Stimulated activated CD8-positive, alpha-beta memory T cell treated with anti-CD3 and anti-CD28 coated beads, Interleukin-2, amount 100 ng/mL, for 48 hours (primary cell): ENCODE data around the gene TMEM143.
"Not testable (repeated sequence)": the region's sequence is repeated elsewhere in the genome, so short reads cannot be mapped to it uniquely, and the experiment has no call there.

ENCODE experiments used
- DNase-seq, 2 donors: peaks; one replicate each; pipeline ENCODE4 v3.0.0-alpha.2; 2020; ENCODE audit warnings: low read depth in 2 of 2

Gene TMEM143

DNA sequence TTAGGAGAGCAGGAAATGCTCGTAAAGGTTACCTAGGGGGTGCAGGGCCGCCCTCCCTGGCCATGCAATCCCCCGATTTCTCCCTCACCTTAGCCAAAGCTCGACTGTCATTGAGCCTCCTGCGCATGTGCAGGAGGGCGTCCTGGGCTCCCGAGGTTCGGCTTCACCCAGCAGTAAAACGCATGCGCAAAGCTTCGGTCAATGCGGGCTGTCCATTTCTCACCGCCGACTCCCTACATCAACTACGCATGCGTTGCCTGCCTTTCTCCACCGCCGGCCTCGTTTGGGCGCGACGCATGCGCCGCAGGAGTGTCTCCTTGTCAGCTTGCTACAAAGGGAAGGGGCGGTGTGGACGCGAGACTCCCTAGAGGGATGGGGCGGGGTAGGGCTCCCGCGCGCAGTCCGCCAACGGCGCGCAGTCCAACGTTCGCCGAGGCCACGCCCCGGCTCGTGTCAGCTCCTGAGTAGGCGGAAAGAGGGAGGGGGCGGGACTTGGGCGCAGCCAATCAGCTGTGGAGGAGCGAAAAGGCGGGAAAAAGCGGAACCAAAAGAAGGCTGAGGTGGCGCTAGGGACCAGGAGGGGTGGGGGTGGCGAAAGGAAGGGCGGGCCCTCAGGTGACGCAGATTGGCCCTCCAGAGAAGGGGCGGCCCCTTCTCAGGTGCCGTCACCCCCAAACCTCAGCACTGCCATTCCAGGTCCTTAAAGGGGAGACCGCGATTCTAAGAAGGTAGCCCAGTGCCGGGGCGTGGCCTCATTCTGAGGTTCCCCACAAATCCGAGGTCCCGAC is at the start of gene TMEM143, which contains the start of gene SYNGR4:
Gene TMEM143, minus strand, starts transcription at position 131 of the 788 bp plus-strand sequence. Its CDS starts 20 bp downstream, at position 111.
Gene SYNGR4, plus strand, starts transcription at position 558 of the 788 bp plus-strand sequence. CDS start 1,476 bp downstream, outside the sequence.
- peak; percentile 95 for DNase-seq

DNA sequence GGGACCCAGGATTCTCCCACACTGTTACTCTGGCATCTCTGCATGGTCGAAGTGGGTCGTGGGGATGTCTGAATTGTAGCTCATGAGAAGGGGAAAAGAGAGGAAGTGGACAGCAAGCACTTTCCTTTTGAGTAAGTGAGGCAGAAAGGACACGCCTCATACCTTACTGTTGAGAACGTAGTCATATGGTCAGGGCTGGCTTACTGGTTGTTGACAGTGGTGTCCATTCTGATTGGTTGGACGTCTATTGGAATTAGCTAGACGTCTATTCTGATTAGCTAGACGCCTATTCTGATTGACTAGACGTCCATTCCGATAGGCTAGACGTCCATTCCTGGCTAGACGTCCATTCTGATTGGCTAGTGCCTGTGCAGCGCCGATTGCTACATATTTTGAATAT is 42.1 kb upstream of the TMEM143 start:
- no peak for DNase-seq

DNA sequence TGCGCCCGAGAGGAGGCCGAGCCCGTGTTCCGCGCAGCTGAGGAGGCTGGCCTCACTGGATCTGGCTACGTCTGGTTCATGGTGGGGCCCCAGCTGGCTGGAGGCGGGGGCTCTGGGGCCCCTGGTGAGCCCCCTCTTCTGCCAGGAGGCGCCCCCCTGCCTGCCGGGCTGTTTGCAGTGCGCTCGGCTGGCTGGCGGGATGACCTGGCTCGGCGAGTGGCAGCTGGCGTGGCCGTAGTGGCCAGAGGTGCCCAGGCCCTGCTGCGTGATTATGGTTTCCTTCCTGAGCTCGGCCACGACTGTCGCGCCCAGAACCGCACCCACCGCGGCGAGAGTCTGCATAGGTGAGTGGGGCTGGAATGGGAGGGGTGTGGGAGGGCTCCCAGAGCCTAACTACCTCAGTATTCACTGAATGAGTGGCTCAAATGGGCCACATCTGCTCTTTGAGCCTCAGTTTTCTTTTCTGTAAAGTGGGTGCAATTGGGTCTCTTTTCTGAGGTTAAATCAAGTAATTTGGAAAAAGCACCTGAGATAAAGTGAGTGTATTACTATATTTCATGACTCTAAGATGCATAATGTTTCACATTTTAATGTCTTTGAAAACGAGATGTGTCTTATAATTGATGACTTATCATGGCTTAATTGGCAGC is 41.4 kb upstream of the TMEM143 start:
- DNase-seq = no peak

DNA sequence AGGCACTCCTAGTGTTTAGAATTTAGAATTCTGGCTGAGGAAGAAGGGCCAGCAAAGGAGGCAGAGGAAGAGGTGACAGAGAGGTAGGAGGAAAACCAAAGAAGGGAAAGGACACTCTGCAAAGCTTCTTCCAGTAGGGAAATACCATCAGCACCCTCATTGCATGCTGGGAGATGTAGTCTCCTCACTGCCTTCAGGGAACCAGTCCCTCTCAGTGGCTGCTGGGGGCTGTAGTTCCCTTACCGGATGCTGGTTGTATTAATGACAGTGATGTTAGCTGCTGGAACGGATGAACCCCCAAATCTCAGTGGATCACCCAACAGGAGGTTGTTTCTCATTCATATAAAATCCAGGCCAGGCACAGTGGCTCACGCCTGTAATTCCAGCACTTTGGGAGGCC is 39.9 kb upstream of the TMEM143 start:
- no peak for DNase-seq

DNA sequence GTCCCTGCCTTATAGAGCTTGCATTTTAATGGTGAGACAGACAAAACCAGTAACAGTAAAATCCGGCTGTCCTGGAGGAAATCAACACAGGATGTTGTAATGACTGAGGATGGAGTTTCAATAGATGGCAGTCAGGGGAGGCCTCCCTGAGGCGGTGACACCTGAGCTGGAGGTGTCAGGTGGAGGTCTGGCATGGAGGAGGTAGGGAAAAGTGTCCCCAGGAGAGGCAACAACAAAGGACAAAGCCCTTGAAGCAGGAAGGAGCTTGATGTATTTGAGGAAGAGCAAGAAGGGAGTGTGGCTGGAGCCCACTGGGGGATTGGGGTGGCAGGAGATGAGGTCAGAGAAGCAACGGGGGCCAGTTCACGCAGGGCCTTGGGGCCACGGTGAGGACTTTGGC is 37.5 kb upstream of the TMEM143 start:
- no peak for DNase-seq

DNA sequence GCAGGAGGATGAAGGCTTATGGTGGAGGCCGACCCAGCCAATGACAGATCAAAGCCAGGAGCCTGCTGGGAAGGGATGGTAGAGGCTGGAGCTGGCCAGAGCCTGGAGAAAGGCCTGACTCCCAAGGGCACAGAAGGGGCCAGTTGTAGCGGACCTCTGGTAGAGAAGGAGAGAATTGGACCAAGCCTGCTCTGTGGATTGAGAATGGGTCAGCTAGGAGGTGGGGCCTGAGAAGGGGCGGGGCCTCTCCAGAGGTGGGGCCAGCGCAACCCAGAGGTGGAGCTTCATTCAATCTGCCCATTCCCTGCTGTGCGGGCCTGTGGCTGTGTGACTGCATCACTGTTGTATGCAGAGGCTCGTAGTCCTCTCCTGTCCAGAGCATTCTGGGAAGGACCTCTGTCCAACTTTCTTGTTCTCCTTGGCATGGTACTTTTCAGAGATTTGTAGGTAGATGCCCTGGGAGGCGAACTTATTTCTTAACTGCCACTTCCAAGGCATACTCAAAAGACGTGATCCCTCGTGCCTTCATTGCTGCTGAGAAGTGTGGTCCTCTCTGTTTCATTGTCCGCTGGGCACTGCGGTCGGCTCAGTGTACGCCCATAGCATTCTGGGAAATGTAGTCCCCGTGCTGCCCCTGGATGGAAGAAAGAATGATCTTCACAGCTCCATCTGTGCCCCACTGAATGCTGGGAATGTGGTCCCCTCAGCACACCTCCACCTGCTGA is 36.4 kb upstream of the TMEM143 start:
- DNase-seq = no peak

DNA sequence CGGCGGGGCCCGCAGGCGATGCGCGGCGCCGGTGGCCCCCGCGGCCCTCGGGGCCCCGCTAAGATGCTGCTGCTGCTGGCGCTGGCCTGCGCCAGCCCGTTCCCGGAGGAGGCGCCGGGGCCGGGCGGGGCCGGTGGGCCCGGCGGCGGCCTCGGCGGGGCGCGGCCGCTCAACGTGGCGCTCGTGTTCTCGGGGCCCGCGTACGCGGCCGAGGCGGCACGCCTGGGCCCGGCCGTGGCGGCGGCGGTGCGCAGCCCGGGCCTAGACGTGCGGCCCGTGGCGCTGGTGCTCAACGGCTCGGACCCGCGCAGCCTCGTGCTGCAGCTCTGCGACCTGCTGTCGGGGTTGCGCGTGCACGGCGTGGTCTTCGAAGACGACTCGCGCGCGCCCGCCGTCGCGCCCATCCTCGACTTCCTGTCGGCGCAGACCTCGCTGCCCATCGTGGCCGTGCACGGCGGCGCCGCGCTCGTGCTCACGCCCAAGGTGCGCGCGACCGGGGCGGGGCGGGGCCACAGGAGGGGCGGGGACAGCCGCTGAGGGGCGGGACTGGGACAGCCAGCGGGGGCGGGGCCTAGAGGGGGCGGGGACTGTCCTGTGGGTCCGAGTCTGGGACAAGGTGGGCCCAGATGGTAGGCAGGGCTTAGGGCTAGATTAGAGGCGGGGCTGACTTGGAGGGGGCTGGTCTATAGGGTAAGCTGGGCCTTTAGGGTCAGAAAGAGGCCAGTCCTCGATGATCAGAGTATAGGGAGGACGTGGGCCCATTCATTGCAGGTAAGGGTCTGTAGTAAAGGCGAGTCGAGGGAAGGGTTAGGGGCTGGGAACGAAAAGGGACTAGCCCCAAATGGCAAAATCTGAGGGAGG is 34.9 kb upstream of the TMEM143 start:
- DNase-seq = peak; percentile 73 to 86

DNA sequence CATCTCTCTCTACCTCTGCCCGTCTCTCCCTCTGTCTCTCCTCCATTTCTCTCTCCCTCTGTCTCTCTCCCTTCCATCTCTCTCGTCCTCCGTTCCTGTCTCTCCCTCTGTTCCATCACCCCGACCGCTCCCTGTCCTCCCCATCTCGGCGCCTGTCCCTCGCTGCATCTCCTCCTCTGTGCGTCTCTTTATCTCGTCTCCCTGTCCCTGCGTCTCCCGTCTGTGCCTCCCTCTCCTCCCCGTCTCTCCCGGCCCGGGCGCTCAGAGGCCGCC is 34.3 kb upstream of the TMEM143 start:
- DNase-seq = no peak

DNA sequence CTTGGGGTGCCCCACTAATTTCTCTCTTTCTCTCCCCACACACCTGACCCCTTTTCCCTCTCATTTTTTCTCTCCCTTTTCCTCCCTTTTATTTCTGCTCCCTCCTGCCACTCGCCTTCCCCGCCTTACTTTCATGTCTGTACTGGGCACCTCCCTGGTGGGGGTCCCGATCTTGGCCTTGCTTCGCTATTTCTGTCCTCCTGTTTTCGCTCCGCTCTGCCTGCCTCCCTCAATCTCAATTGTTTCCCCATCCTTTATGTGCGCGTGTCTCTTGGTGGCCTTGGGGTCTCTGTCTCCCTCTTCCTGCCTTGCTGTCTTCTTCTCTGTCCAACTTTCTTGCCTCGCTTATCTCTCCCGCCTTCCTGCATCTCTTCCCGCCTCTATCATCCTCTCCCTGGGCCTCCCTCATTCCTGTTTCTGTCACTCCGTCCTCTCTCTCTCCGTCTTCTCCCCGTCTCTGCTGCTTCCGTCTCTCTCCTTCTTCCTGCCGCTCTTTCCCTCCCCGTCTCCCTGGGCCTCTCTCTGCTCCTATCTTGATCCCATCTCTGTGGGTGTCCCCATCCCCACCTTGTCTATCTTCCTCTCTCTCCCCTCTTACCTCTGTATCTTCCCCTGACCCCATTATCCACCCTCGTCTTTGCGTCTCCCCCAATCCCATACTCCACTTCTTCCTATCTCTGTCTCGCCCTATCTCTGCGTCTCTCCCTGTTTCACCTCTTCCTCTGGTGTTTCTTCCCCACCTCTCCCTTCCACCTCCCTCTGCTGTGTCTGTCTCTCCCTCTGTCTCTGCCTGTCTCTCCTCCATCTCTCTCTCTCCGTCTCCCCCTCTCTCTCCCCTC is 33.7 kb upstream of the TMEM143 start:
- DNase-seq = no peak

DNA sequence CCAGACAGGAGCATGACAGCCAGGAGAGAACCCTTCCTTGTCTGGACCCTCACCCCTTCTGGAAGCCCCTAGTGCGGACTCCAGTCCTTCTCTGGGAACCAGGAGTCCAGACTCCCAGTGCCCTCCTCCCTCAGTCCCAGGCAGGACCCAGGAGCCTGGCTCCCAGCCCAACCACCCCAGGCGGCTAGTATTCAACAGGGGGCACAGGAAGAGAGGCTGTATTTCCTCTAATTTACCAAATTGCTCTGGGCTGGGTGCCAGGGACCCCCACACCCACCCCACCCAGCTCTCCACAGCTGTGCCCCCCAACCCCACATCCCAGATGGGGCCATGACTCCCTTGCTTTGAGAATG is 33.1 kb upstream of the TMEM143 start:
- no peak for DNase-seq

DNA sequence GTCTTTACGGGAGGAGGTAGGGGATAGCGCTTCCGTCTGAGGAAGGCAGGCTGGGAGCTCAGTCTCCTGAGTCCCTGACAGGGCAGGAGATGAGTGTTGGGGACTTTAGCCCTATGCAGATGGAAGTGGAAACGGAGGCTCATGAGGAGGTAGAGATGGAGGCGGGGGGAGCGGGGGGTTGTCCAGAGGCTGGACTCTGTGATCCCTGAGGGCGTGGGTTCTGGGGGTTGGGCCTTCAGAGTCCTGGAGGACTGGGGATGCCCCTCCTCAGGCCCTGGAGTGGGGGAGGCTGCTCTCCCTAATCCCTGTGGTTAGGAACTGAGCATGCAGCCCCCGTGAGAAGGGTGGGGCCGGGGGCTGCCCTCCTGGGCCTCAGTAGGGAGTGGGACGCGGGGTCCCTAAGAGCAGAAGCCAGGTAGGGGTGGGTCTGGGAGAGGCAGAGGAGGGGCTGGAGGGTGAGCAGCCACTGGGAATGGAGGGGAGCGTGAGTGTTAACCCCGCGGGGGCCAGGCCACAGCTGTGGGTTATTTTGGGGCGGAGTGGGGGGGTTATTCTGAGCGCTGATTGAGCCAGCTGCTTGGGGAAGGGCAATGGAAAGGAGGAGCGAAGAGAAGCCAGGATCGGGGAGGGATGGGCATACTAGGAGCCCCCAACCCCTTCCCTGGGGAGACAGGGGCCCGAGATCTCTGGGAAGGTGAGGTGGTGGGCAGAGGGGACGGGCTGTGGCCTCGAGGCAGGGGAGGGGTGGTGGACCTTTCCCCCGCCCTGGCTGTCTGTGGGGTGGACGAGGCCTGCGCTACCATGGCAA is 32.5 kb upstream of the TMEM143 start:
- no peak for DNase-seq

DNA sequence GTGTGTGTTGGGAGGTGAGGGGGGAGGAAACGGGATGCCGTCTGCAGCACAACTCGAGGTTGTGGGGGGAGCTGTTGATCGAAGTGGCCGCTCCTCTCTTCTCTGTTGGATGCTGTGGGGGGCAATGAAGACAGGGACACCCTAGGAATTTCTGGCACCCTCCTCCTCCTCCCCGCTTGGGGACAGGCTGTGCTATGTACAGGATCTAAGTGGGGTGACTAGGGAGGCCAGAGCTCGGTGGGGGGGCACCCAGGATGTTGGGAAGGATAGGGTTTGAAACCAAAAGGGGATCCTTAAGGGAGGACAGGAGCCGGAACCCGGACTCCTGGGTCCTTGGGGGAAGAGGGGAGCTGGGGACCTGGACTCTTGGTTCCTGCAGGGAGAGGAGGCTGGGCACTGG is 31.8 kb upstream of the TMEM143 start:
- DNase-seq = no peak

DNA sequence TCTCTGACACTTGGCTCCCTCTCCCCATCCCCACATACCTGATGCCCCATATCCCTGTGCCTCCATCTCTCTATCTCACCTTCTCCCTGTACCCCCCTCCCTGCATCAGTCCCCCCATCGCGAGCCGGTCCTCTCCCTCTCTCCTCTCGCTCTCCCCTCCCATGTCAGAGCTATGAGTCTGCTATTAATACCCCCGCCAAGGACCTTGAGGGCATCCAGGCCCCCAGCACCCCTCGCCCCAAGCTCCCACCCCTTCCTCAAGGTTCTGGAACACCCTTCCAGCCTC is 31.4 kb upstream of the TMEM143 start:
- no peak for DNase-seq

DNA sequence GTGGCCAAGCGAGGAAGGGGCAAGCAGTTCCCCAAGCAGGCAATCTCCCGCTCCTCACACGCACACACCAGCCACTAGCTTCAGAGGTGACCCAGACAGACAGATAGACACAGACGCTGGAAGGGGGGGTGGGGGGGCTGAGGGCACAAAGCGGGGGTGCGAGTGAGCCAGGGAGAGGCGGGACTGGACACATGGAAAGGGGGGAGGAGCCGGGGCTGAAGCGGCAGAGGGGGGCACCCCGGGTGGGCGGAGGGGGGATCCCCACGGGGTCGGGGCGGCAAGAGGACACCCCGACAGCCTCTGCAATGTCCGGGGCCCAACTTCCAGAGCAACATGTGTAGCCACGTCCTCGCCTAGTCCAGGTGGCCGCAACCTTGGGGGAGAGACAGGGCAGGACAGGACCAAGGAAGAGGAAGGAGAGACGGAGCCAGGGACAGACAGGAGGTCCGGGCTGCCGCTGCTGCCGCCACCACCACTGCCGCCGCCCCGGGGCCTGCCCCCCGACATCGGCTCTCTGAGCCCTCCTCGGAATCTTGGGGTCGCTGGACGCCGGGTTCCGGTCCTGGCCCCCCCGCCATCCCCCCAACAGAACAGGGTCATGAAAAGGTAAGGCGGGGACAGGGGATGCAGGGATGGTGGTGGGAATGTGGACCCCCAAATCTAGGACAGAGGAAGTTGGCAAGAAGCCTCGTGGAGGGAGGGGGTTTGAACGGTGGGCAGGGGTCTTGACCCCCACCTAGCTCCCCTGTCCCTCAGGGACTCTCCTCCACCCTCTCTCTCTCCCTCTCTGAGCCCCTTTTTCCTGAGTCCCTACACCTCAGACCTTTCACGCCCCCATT is 30.8 kb upstream of the TMEM143 start:
- no peak for DNase-seq

DNA sequence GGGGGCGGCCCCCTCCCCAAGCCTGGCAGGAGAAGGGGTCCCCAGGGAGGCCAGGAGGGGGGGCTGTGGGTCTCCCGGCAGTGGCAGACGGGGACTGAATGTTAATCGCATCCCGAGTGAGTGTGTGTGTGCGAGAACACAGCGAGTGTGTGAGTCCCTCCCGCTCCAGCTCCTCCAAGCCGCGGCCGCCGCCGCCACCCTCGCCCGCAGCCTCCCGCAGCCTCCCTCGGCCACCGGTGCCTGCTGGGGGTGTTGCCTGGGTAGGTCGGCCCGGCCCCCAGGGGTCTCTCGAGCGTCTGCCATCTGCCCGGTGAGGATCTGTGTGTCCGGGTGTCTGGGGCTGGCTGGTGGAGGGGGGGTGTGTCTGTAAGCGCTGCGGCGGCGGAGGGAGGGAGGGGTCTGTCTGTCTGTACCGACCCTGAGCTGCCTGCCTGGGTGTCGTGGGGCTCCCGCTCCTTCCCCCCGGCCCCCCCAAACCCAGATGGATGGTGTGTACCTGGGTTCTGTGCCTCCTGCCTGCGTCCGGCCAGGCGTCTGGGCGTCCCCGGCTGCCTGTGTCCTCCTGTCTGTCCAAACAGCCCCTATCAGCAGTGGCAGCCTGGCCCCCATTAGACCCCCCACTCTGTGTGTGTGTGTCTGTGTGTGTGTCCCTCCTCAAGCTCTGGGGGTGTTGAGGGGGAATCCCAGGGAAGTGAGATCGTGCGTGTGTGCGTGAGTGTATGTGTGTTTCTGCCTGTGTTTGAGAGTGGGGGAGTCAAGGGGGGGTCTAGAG is 30.0 kb upstream of the TMEM143 start, which contains the start of gene GRIN2D:
Gene GRIN2D, plus strand, starts transcription at position 110 of the 772 bp plus-strand sequence. CDS start 4,725 bp downstream, outside the sequence.
- DNase-seq = no peak

DNA sequence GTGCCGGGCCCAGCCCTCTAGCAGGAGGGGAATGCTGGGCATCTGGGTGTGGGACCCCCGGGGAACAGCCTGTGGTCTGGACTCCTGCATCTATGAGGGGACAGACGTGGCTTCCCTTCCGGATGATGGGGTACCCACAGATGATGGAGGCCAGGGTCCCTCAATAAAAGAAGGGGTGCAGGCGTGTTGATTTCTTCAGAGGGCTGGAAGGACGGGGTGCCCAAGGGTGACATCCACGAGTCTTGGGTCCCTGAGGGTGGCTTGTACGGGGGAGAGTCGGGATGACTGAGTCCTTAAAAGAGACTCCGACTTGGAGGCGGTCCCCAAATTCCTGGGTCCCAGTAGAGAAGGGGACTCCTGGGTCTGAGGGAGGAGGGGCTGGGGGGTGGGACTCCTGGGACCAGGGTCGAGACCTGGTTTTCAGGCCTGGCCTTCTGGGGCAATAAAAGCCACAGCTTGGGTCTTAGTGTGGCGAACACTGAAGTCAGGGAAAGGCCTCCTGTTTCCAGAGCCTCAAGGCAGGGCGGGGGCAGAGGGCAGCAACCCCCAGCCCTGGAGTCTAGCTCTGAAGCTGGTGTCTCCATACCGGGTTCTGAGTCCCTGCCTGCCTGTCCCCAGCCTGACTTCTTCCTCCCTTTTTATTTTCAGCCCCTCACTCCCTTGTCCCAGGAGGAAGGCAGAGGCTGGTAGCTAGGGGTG is 29.3 kb upstream of the TMEM143 start:
- no peak for DNase-seq

DNA sequence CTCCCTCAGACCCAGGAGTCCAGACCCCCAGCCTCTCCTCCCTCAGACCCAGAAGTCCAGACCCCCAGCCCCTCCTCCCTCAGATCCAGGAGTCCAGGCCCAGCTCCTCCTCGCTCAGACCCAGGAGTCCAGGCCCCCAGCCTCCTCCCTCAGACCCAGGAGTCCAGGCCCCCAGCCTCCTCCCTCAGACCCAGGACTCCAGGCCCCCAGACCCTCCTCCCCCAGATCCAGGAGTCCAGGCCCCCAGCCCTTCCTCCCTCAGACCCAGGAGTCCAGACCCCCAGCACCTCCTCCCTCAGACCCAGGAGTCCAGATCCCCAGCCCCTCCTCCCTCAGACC is 28.2 kb upstream of the TMEM143 start:
- not testable (repeated sequence) for DNase-seq
